ENCODE measurements around the gene OR2T3.
"Not testable (repeated sequence)": the region's sequence is repeated elsewhere in the genome, so short reads cannot be mapped to it uniquely, and the experiment has no call there.

Gene OR2T3, protein sequence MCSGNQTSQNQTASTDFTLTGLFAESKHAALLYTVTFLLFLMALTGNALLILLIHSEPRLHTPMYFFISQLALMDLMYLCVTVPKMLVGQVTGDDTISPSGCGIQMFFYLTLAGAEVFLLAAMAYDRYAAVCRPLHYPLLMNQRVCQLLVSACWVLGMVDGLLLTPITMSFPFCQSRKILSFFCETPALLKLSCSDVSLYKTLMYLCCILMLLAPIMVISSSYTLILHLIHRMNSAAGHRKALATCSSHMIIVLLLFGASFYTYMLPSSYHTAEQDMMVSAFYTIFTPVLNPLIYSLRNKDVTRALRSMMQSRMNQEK

DNA sequence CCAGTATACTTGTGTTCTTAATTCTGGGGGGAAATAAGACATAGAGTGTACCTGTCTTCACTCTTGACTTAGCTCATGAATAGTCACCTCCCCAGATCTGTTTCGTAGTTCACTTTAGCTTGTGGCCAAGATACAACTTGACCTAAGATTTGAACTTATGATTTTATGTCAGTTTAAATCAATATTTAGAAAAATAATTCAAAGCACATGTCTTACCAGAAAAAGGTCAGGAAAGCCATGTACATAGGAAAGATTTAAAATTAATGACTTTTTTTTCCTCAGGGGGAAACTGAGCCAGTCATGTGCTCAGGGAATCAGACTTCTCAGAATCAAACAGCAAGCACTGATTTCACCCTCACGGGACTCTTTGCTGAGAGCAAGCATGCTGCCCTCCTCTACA is at the start of gene OR2T3:
Gene OR2T3, plus strand, starts transcription at position 301 of the 400 bp plus-strand sequence. Its CDS starts 0 bp downstream, at position 301.
- not testable (repeated sequence) for DNase-seq (ENCODE audit: low spot score)

DNA sequence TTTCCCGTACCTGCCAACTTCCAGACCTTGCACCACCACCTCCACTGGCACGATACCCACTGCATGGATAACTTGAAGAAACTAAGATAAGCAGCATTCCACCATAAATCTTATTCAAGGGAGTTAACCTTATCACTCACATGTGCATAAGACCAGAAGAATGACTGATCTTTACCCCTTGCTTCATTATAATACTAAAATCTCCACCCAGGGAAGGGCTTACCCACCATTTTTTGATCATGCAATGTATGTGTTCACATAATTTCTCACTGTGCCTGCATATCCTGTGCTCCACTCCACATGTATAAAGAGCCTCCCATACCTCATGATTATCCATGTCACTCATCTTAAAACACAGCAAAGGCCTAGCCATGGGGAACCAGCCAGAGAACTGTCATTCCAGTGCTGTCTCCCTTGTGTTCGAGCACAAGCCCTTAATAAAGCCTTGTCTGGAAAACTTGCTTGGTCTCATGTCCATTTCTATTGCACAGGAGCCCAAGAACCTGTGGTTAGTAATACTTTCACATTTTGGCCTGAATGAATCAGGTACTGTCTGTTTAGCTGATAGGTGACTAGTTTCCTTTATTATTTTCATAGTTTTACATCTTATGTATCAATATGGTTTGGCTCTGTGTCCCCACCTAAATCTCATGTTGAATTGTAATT is 45.5 kb upstream of the OR2T3 start:
- not testable (repeated sequence) for DNase-seq (ENCODE audit: low spot score)

DNA sequence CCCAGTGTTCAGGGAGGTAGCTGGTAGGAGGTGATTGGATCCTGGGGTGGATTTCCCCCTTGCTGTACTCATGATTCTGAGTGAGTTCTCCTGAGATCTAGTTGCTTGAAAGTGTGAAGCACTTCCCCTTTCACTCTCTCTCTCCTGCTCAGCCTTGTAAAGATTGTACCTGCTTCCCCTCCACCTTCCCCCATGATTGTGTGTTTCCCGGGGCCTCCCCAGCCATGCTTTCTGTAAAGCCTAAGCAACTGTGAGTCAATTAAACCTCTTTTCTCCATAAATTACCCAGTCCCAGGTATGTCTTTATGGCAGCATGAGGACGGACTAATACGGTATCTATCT is 45.0 kb upstream of the OR2T3 start:
- DNase-seq (ENCODE audit: low spot score), result not testable (repeated sequence)

DNA sequence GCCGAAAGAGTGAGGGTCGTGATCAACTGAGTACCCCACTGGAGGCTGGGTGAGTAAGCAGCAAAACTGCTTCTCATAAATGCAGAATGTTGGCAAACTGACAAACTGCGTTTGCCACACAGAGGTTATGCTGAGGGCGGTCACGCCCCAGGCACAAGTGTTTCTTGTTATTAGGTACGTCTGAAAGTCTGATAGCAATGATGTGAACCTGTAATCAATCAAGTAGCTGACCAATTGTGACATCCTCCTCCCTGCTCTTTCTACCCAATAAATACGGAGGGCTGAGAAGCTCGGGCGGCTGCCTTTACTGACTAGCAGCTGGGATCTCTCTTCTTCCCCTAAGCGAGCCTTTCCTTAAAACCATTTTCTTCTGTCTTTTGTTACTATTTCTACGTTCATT is 41.5 kb upstream of the OR2T3 start:
- not testable (repeated sequence) for DNase-seq (ENCODE audit: low spot score)

DNA sequence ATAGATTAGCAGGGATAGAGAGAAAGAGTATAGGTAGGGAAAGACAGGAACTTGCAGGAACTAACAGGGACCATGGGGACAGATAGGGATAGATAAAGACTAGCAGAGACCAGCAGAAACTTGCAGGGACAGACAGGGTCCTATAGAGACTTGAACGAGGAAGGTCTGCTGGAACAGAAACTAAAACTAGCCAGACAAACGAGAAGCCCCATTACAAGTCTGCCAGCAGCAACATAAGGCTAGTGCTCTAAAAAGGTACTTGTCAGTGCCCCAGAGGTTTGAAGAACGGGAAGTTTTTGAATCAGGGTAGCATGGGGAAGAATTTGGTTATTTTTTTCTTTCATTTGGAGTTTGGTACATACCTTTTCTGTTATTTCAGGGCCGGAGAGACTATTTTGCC is 41.0 kb upstream of the OR2T3 start:
- DNase-seq (ENCODE audit: low spot score), result not testable (repeated sequence)

DNA sequence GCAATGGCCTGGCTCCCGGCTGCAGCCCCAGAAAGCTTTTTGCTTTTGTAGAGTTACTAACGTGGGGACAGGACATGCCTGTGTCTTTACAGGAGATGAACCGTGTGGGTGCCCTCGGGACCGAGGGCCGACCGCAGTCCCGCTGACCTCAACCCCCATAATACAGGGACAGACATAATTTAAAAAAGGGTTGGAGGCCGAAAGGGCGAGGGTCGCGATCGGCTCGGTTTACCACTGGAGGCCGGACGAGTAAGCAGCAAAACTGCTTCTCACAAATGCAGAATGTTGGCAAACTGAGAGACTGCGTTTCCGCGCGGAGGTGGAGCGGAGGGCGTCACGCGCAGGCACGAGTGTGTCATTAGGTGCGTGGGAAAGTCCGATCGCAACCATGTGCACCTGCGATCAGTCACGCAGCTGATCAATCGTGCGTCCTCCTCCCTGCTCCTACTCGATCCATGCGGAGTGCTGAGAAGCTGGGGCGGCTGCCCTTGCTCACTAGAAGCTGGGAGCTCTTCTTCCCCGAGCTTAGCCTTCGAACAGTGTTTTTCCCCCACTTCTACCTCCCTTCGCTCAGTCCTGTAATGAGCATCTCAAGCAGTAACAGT is 39.2 kb upstream of the OR2T3 start:
- DNase-seq (ENCODE audit: low spot score), result not testable (repeated sequence)

DNA sequence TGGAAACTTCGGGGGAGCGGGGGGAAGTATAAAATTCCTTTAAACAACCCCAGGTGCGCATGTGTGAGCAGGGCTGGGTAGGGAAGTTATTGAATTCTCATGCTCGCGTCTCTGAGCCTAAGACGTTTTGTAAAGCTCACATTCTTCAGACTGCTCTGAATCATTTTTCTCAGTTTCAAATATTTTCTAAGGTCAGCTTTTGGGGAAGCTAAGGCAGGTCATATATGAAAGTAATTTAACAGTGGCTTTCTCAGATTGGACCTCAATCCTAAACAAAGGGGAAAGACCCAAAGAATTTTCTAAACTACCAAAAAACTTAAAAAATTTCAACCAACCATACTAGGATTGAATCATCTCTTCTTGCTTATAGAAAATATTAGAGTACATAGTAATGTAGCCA is 38.2 kb upstream of the OR2T3 start:
- DNase-seq (ENCODE audit: low spot score), result not testable (repeated sequence)

DNA sequence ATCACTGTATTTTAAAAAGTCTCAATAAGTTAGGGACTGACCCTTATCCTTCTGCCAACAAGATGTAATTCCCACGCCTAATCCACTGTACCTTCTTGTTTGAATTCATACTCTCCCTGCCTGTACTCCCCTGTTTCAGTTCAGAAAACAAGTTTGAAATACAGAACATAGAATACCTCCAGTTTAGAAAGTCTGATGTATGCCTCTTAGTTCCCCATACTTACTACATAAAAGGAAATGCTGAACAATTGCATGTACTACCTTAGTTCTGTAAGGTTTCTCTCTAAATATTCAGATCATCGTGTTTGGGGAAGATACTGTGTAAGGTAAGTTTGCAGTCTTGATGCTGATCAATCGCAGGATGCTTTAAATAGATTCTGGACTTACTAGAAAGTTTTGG is 36.8 kb upstream of the OR2T3 start:
- not testable (repeated sequence) for DNase-seq (ENCODE audit: low spot score)

DNA sequence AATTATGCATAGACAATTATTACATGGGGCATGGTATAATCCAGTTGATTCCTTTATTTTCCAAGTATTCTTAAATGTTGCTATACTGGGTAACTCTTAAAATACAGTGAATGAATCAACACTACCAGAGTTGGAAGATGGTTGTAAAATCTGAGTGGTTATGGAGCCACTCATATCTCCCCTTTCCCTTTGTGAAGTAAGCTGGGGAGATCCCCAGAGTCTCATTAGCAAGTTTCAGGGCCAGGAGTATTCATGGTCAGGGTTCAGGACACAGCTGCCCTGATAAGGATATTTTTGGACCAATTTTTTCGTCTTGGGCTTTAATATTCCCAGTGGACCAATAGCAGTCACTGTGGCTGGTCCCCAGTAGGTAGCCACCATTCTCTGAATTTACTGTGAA is 34.5 kb upstream of the OR2T3 start:
- DNase-seq (ENCODE audit: low spot score), result not testable (repeated sequence)

DNA sequence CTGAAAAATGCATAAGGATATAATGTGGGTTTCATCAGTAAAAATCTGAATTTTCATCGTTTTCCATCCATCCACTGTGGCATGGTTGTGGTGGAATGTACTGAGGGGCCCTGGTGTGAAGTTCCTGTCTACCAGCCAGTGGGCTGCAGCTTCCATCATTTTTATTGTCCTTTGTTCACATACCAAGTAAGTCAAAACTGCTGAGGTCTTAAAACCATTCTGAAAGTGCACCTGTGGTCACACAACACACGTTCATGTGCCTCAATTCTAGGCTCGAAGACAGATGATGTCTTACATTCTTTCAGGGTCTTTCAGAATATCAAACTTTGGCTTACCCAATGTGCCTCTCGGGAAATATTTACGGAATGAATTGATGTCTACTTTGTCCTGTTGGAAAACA is 33.9 kb upstream of the OR2T3 start:
- DNase-seq (ENCODE audit: low spot score), result not testable (repeated sequence)

DNA sequence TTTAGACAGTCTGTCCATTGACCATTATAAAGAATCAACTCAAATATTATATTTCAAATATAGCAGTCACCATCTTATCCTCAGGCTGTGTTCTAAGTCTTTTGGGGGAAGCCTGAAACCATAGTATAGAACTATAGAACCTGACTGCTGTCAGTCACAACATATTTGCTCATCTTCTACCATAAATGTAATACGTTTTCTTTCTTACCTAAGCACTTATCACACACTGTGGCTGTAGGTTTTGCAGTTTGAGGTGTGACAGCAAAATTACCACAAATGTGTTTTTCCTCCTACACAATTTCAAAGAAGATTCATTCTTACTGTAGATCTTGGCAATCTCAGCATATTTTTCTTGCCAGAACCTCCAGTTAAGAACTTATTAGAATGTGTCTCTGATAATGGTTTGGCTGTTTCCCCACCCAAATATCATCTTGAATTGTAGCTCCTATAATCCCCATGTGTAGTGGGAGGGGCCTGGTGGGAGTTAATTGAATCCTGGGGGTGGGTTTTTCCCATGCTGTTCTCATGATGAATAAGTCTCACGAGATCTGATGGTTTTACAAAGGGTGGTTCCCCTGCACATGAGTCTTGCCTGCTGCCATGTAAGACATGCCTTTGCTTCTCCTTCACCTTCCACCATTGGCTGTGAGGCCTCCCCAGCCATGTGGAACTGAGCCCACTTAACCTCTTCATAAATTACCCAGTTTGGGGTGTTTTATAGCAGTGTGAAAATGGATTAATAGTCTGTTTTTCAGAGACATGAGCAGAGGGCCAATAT is 30.5 kb upstream of the OR2T3 start:
- DNase-seq (ENCODE audit: low spot score), result not testable (repeated sequence)

DNA sequence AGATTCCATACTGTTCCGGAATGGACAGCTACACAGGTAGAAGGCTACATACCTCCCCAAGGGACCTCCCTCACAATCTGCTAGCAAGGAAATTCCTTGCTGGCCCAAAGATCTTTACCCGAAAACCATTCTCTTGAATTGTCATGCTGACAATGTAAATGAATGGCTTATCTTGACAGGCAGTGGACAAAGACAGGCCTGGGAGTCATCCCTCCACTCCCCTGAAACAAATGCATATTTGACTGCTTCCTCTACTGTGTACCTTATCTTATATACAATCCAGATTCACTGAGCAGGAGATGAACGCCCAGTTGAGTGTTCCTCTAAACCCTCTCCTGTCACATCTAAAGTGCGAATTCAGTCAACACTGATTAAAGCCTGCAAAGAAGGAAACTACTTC is 28.5 kb upstream of the OR2T3 start:
- DNase-seq (ENCODE audit: low spot score), result not testable (repeated sequence)

DNA sequence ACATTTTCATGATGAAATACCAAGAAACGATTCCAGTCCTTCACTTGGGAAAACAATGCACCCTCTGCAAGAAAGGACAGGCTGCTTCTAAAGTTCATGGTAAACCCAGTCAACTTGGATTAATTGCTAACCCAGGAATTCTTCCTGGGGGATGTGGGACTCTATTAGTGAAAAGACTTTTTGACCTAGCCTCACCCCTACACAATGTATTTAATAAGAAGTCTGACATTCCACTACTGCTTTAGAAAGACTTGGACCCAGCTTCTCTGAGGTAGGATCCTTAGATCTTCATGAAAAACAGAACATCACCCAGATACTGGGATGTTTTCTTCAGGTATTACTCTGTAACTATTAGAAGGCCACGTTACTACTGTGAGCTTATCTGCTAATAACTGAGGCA is 27.8 kb upstream of the OR2T3 start, which contains the start of gene OR2T2:
Gene OR2T2, plus strand, starts transcription at position 239 of the 400 bp plus-strand sequence. CDS start 7,161 bp downstream, outside the sequence.
- not testable (repeated sequence) for DNase-seq (ENCODE audit: low spot score)

DNA sequence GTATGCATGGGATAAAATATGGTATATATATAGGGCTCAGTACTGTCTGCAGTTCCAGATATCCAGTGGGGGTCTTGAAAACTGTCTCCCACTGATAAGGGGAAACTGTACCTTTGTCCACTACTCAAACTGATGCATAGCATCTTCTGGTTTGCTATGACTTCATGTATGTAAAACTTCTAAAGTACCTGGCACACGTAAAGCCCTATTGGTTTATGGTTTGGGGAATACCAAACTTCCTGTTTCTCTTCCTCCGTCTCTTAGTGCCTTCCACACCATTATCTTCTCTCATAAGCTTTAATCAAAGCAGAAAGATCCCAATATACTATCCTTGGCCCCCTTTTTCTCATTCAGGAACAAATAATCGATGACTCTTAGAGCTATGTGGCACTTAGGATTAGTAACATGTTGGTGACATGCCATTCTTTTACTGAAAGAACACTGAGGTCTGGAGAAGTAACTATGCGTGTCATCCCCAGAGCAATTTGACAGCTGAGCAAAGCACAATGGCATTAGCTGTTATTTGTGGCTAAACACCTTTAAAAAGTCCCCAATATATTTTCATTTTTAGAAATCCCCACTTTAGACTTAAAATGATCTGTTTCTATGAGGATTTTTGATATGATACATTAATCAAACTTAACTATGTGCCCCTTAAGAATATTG is 24.6 kb upstream of the OR2T3 start:
- DNase-seq (ENCODE audit: low spot score), result not testable (repeated sequence)

DNA sequence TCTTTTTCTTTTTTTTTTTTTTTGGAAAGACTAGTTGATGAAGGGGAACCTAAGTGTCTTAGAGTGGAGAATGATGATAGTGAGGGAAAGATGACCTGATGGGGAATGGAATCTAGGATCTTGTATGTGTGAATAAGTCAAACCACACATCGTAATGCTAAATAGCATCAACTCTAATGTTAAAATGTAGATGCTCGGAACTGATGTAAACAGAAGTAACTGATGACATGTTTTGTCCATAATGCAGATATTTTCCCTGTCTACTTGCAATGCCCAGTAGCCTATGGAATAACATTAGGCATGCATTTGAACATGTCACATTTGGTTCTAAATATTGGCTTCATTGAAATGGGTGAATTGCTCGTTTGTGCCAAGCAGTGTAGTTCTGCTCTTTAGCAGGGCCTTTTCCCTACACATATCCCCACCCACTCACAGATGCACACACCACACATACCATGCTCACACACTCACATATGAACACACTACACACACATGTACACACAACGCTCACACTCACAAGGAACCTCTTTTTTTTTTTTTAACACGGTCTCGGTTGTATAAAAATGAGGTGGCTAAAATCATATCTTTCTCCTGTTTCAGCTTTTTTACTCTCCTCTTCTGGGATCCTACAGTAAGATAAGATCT is 23.2 kb upstream of the OR2T3 start:
- DNase-seq (ENCODE audit: low spot score), result not testable (repeated sequence)

DNA sequence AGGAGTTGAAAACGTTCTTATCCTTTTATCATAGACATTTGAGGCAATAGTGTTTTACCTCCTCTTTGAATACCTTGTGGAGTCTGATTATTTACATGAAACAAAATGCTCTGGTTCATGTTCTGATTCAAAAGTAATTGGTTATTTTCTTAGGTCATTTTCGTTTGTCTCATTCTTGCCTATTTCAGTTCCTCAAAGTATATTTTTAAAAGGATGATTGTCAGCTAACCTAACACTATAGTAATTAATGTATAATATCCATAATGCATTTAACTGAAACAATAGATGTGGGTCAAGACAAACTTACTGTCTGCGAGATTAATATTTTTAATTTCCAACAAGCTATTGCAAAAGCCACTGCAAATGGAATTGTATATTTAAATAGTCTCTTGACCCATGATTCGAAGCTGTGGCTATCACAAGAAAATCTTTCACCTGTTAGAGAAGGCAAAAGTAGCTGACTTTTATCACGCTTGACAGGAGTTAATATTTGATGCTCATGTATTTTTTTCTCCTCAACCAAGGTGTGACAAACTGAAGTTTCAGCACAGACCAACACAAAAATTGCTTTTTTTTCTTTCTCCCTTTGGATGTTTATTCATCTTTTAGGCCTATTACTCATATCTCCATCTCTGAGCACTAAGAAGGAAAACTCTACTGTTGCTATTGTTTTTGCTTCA is 22.5 kb upstream of the OR2T3 start:
- DNase-seq (ENCODE audit: low spot score), result not testable (repeated sequence)

DNA sequence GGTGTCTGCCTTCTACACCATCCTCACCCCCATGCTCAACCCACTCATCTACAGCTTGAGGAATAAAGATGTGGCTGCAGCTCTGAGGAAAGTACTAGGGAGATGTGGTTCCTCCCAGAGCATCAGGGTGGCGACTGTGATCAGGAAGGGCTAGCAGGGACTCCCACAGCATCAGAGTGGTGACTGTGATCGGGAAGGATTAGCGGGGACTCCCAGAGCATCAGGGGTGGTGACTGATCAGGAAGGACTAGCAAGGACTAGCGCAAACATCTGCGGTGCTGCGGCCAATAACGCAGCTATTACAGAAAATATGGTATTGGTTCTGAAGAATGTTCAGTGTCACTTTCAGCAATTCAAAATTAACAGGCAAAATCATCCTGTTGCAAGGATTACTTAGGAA is 19.5 kb upstream of the OR2T3 start:
- DNase-seq (ENCODE audit: low spot score), result not testable (repeated sequence)

DNA sequence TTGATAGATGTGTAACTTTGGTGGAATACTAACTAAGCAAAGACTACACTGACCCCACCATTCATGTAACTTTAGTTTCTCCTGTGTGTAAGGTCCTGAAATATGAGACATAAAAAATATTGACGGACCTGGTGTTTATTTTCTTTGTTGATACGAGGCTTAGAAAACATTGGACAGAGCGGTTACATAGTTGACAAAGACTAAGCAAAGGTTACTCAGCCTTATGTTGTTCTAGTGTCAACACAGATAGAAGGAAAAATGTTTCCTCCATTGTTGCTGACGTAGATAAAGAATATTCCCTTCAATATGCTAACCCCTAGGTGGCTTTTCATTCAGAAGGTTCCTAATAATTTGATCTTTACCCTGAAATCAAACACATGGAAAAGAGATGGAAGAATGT is 18.1 kb upstream of the OR2T3 start:
- DNase-seq (ENCODE audit: low spot score), result not testable (repeated sequence)

DNA sequence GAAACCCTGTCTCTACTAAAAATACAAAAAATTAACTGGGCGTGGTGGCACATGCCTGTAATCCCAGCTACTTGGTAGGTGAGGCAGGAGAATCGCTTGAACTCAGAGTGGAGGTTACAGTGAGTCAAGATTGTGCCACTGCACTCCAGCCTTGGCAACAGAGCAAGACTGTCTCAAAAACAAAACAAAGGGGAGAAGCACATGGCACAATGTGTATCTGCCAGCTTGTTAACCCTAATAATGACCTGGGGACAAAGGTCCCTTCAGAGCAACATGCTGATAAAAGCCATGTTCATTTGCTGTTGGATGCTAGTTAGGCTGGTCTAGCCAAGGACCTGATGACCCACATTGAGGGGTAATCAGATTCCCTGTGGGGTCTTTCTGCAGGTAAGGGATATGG is 16.5 kb upstream of the OR2T3 start:
- not testable (repeated sequence) for DNase-seq (ENCODE audit: low spot score)

DNA sequence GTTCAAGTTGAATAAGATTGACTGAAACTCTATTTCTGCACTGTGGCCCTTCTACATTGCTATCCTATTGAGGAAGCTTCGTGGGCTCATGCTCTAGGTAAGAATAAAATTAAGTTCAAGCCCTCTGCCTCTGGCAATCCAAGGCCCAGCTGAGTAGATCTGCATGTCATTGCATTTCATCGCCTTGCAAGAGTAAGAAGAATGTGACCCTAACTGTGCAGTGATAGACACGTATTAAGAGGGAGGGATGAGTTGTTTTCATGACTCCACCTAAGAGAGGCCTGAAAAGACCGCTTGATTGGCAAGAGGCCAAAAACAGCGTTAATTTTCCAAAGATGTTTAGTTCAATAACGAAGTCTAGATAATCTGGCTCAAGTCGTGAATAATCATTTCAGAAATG is 14.0 kb upstream of the OR2T3 start:
- not testable (repeated sequence) for DNase-seq (ENCODE audit: low spot score)

DNA sequence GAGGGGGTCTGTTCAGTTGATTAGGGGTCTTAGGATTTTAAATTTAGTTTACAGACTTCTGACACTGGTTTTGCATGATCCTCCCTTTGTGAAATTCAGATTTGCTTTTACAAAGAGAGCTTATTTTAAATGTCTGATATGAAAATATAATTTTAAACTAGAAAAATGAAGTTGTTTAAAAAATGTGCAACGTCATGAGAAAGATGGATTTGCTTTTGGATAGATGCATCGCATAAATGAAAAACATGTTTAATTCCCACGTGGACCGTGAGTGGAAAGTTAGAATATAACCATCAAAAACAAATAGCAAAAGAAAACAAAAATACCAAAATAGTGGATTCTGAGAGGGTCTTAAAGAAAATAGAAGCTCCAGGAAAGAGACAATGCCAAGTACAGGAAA is 2.0 kb upstream of the OR2T3 start:
- DNase-seq (ENCODE audit: low spot score), result no peak

Data from iPS-NIHi11 (cell line).